ENCODE measurements around the gene GRIA3. TPM values are rescaled to one million over a fixed set of nuclear protein-coding genes. Genes with fewer than 3 reads are reported as not detected.
"Not testable (repeated sequence)": the region's sequence is repeated elsewhere in the genome, so short reads cannot be mapped to it uniquely, and the experiment has no call there.

Gene GRIA3
- polyA plus RNA-seq, 3 donors, result 1.9 to 4.4 (median 2.9) TPM

DNA sequence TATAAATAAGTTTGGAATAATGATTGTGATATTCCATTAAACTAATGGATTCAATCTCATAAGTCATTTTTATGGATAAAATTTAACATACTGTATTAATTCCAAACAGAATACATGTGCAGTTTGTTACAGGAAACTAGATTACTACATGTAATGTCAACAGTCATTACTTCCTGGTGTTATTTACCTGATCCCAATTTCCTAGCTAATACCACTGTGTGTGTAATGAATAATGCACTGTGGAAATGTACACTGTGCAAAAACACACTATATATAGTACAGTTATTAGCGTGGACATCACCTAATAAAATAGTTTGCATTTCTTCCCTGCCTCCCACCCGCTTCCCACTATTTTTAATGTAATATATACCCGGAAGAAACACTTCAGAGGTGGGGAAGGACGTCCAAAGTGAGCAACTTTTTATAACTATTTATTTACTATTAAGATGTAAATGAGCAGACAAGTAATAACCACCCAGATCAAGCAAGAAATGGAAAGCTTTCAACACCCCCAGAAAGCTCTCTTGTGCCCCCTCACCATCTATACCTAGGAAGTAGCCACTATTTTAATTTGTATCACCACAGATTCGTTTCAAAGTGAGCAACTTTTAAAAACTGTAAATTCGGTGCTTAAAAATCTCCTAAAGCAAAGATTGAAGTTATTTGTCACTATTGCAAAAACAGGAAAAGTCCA is 329.7 kb downstream of the GRIA3 start:
- no peak for DNase-seq (ENCODE audit: low read depth in 3 of 3, low spot score in 2 of 3)

DNA sequence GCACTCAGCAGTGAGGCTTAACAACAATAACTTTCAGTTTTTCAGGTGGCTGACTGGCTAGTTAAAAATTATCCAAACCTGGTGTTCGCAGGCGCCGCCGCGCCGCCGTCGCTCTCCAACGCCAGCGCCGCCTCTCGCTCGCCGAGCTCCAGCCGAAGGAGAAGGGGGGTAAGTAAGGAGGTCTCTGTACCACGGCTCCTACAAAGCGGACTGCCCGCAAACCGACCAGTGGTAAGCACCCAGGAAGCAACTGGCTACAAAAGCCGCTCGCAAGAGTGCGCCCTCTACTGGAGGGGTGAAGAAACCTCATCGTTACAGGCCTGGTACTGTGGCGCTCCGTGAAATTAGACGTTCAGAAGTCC is 330.2 kb downstream of the GRIA3 start:
- not testable (repeated sequence) for DNase-seq (ENCODE audit: low read depth in 3 of 3, low spot score in 2 of 3)

DNA sequence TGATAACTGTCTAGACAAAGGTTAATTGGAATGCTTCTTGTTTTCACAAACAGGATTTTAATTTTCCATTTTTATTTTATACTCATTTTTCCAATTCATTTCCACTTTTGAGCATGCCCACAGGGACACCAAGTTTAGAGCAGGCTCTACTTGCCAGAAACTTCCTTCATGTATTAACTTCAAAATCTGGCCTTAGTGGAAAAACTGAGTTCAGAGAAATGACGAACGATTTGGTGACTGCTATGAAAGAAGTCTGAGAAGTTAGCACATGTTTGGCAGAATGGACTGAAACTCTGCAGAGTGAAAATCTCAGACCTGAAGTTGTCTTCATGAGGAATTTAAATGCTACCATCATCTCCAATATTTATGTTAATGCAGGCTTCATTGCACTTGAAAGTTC is 334.7 kb downstream of the GRIA3 start:
- no peak for DNase-seq (ENCODE audit: low read depth in 3 of 3, low spot score in 2 of 3)

DNA sequence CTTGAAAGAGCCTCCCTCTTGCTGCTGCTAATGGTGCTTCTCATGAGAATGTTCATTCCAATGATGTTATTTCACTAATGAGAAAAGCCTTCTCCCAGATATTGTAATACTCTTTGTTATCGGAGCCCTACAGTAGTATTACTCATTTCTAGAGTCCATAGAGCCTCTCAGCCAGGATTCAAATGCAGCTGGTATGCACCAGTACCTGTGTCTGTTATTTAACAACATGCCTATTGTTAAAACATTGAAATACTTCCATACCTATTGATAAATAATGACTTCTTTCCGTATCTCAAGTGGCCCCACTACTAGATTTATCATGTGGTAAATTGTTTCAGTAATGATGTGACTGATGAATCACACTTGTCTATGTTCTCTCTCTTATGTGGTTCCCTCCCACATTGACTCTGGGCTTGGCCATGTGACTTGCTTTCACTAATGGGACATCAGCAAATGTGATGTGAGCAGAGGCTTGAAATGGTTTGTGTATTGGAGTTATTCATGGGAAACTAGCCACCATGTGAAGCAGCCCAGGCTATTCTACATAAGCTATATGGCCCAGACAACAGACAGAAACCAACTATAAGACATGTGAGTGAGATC is 341.1 kb downstream of the GRIA3 start:
- DNase-seq (ENCODE audit: low read depth in 3 of 3, low spot score in 2 of 3), result no peak

DNA sequence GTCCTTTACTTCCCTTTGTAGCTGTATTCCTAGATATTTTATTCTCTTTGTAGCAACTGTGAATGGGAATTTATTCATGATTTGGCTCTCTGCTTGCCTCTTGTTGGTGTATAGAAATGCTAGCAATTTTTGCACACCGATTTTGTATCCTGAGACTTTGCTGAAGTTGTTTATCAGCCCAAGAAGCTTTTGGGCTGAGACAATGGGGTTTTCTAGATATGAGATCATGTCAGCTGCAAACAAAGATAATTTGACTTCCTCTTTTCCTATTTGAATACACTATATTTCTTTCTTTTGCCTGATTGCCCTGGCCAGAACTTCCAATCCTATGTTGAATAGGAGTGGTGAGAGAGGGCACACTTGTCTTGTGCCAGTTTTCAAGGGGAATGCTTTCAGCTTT is 346.6 kb downstream of the GRIA3 start:
- DNase-seq (ENCODE audit: low read depth in 3 of 3, low spot score in 2 of 3), result not testable (repeated sequence)

Data from right renal cortex interstitium (tissue), 3 donors.